Stimulated activated CD8-positive, alpha-beta memory T cell treated with anti-CD3 and anti-CD28 coated beads, Interleukin-4, amount 100 ng/mL, for 4 hours (primary cell): ENCODE measurements around the gene ELOVL4.

Experiments
- DNase-seq, 2 donors: peaks; one replicate each; pipeline ENCODE4 v3.0.0-alpha.2; 2020; ENCODE audit warnings: low read depth in 2 of 2, low spot score in 1 of 2

ELOVL4 gene

GRCh38 chr6:79913369-79913768, 34.0 kb downstream of the ELOVL4 start:
- DNase-seq: no peak

- DNase-seq: no peak
These were observed 35.4 kb downstream of the ELOVL4 start for GRCh38 chr6:79911992-79912391.

- DNase-seq: no peak
These were observed 37.8 kb downstream of the ELOVL4 start for GRCh38 chr6:79909517-79909916.

GRCh38 chr6:79902046-79902445, 45.3 kb downstream of the ELOVL4 start:
- no peak for DNase-seq

GRCh38 chr6:79898076-79898475, 49.3 kb downstream of the ELOVL4 start:
- no peak for DNase-seq

GRCh38 chr6:79896075-79896449, 51.3 kb downstream of the ELOVL4 start:
- no peak for DNase-seq

GRCh38 chr6:79895382-79896074, 51.8 kb downstream of the ELOVL4 start:
- no peak for DNase-seq

GRCh38 chr6:79894939-79895338, 52.4 kb downstream of the ELOVL4 start:
- DNase-seq: no peak

- DNase-seq: no peak
These were observed 58.8 kb downstream of the ELOVL4 start for GRCh38 chr6:79888587-79888986.

GRCh38 chr6:79878142-79878748, 69.1 kb downstream of the ELOVL4 start:
- DNase-seq: no peak

- no peak for DNase-seq
These were observed 72.7 kb downstream of the ELOVL4 start for GRCh38 chr6:79874531-79875134.

- DNase-seq: no peak
These were observed 74.4 kb downstream of the ELOVL4 start for GRCh38 chr6:79872986-79873385.

GRCh38 chr6:79872303-79872702, 75.0 kb downstream of the ELOVL4 start:
- no peak for DNase-seq

GRCh38 chr6:79869600-79870084, 77.7 kb downstream of the ELOVL4 start:
- DNase-seq: peak; percentile 28 to 44

GRCh38 chr6:79869184-79869583, 78.2 kb downstream of the ELOVL4 start:
- DNase-seq: no peak

- no peak for DNase-seq
These were observed 79.1 kb downstream of the ELOVL4 start for GRCh38 chr6:79868098-79868722.
